Upper lobe of left lung (tissue), 6 donors: ENCODE data around the gene MIER2. TPM values are rescaled to one million over a fixed set of nuclear protein-coding genes. Genes with fewer than 3 reads are reported as not detected.
"Not testable (repeated sequence)": the region's sequence is repeated elsewhere in the genome, so short reads cannot be mapped to it uniquely, and the experiment has no call there.

Experiments used
- ATAC-seq, 2 donors: fragments of 200-7000 bp; cut with Tn5 transposase; one replicate each; pipeline ENCODE4 v1.9.1; 2022; ENCODE audit warnings: mild to moderate bottlenecking in 2 of 2, moderate library complexity in 2 of 2; ENCODE audit not compliant: low FRiP score in 2 of 2
- DNase-seq, 2 donors: peaks; one replicate each; pipeline ENCODE4 v3.0.0-alpha.2; 2019 to 2020
- H3K27ac ChIP-seq, 4 donors: fragments of 200-600 bp; sonication (generic); one replicate each; pipeline ENCODE4 v1.5.1; 2016 to 2019
- H3K27me3 ChIP-seq, 4 donors: fragments of 200-600 bp; sonication (generic); one replicate each; pipeline ENCODE4 v1.5.1; 2017 to 2019
- H3K36me3 ChIP-seq, 4 donors: fragments of 200-600 bp; sonication (generic); one replicate each; pipeline ENCODE4 v1.5.1; 2016 to 2019
- H3K4me1 ChIP-seq, 4 donors: fragments of 200-600 bp; sonication (generic); one replicate each; pipeline ENCODE4 v1.5.1; 2018 to 2019
- H3K4me3 ChIP-seq, 4 donors: fragments of 200-600 bp; sonication (generic); one replicate each; pipeline ENCODE4 v1.5.1; 2017 to 2019; ENCODE audit warnings: mild to moderate bottlenecking in 2 of 4, moderate library complexity in 1 of 4
- H3K9me3 ChIP-seq, 4 donors: fragments of 200-600 bp; sonication (generic); one replicate each; pipeline ENCODE4 v1.5.1; 2018 to 2019
- EP300 ChIP-seq, 4 donors: sonication (generic); formaldehyde crosslinking; IDR thresholded peaks; one replicate each; pipeline ENCODE4 v1.5.1; 2017; ENCODE audit warnings: antibody characterized with exemption in 4 of 4, control low read depth in 2 of 4
- POLR2A ChIP-seq, 4 donors: fragments of 450-650 bp; IDR thresholded peaks; one replicate each; pipeline ENCODE4 v1.5.1; 2016 to 2017; ENCODE audit warnings: antibody characterized with exemption in 4 of 4, mild to moderate bottlenecking in 2 of 4
- POLR2AphosphoS5 ChIP-seq, 2 donors: sonication (generic); formaldehyde crosslinking; IDR thresholded peaks; one replicate each; pipeline ENCODE4 v1.5.1; 2017; ENCODE audit warnings: antibody characterized with exemption in 2 of 2
- WGBS, 2 donors: methylation state at CpG; one replicate each; pipeline ENCODE4 v1.1.5; 2017 to 2018; 5-methylcytosine and 5-hydroxymethylcytosine counted together
- total RNA-seq, 6 donors: library from RNA; depleted of rRNA in 4 of 6; stranded (reverse); fragments of >200 nt in 4 of 6; gene quantifications; one replicate each; pipeline versions ENCODE4 v1.1.0 to v1.2.1, GENCODE V29; 2016 to 2021
- TF ChIP-seq, protein P1 (sequence below), 6 experiments: fragments of 450-650 bp in 4 of 6; fragments of 200-600 bp in 2 of 6; sonication (generic) in 2 of 6; IDR thresholded peaks; one replicate each; pipeline ENCODE4 v1.5.1; 2016 to 2019; ENCODE audit warnings: antibody characterized with exemption in 6 of 6
- donor health status: DM: no; HTN: no; CAD: no; lungs with moderate emphysema.
- donor health status: DM: no; HTN: yes; CAD: no; lungs with severe emphysema.

MIER2 gene
- total RNA-seq, 6 donors from 2014 or later: 16.4 to 64.8 (median 31.7) TPM

DNA sequence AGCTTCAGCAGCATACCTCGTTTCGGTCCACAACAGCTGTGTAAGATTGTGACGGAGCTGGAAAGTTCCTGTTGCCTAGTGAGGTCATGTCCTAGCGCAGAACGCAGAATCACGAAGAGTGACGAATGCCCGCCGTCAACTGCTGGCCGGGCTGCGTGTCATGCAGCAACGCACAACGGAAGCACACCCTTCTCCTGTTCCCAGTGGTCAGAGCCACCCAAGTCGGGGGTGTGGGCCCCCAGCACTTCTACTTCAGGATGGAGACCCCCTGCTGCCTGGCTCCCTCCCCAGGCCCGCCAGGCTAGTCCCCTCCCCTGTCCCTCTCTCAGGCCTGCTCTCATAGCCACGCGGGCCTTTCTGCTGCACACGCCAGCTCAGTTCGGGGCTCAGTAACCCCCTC is 38.4 kb upstream of the MIER2 start:
- DNase-seq: peak in 1 of 2 donors; percentile 14
- 81 to 83% methylated on average over 19 of the region's 19 CpGs for WGBS, 2 donors

GRCh38 chr19:382578-382977 is 38.0 kb upstream of the MIER2 start:
- DNase-seq, H3K9me3 ChIP-seq, H3K27ac ChIP-seq, H3K36me3 ChIP-seq, H3K4me1 ChIP-seq, ATAC-seq, H3K27me3 ChIP-seq, H3K4me3 ChIP-seq: not testable (repeated sequence)
- 55 to 62% methylated on average over 9 of the region's 9 CpGs for WGBS, 2 donors

More for the DNA sequence above, 38.4 kb upstream of the MIER2 start:
- Histone ChIP-seq H3K36me3 (no peaks in the 10 kb centered on the region), H3K9me3 (no peaks in the 10 kb centered on the region), H3K4me1 (no peaks in the 10 kb centered on the region), H3K4me3 (no peak overlapping the region), H3K27me3 (peaks cover 0 to 2% (median 0%) of the 10 kb centered on the region in 4 donors), H3K27ac (no peak overlapping the region)
- TF ChIP-seq EP300 (IDR thresholded peaks at IDR 0.05) (no peak), POLR2A (IDR thresholded peaks at IDR 0.05) (no peak), POLR2AphosphoS5 (IDR thresholded peaks at IDR 0.05) (no peak)
- TF ChIP-seq, protein P1, sequence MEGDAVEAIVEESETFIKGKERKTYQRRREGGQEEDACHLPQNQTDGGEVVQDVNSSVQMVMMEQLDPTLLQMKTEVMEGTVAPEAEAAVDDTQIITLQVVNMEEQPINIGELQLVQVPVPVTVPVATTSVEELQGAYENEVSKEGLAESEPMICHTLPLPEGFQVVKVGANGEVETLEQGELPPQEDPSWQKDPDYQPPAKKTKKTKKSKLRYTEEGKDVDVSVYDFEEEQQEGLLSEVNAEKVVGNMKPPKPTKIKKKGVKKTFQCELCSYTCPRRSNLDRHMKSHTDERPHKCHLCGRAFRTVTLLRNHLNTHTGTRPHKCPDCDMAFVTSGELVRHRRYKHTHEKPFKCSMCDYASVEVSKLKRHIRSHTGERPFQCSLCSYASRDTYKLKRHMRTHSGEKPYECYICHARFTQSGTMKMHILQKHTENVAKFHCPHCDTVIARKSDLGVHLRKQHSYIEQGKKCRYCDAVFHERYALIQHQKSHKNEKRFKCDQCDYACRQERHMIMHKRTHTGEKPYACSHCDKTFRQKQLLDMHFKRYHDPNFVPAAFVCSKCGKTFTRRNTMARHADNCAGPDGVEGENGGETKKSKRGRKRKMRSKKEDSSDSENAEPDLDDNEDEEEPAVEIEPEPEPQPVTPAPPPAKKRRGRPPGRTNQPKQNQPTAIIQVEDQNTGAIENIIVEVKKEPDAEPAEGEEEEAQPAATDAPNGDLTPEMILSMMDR (IDR thresholded peaks at IDR 0.05): no peak
- ATAC-seq: no peak

DNA sequence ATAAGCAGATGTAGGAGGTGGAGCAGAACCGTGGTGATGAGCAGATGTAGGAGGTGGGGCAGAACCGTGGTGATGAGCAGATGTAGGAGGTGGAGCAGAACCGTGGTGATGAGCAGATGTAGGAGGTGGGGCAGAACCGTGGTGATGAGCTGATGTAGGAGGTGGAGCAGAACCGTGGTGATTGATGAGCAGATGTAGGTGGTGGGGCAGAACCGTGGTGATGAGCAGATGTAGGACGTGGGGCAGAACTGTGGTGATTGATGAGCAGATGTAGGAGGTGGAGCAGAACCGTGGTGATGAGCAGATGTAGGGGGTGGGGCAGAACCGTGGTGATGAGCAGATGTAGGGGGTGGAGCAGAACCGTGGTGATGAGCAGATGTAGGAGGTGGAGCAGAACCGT is 37.3 kb upstream of the MIER2 start:
- ATAC-seq, H3K27ac ChIP-seq, H3K36me3 ChIP-seq, DNase-seq, H3K4me1 ChIP-seq, H3K9me3 ChIP-seq, H3K27me3 ChIP-seq, H3K4me3 ChIP-seq: not testable (repeated sequence)
- WGBS, 2 donors: 75 to 77% methylated on average over 9 to 11 of the region's 11 CpGs

- not testable (repeated sequence) for DNase-seq, H3K36me3 ChIP-seq, ATAC-seq, H3K4me1 ChIP-seq, H3K9me3 ChIP-seq, H3K27ac ChIP-seq, H3K27me3 ChIP-seq, H3K4me3 ChIP-seq
- 79 to 81% methylated on average over 14 to 16 of the region's 17 CpGs for WGBS, 2 donors
Observed at GRCh38 chr19:380618-381219, 36.1 kb upstream of the MIER2 start.

GRCh38 chr19:379796-380195 is 35.2 kb upstream of the MIER2 start:
- no peak for TF ChIP-seq POLR2A (IDR thresholded peaks at IDR 0.05)
- no peak for TF ChIP-seq POLR2AphosphoS5 (IDR thresholded peaks at IDR 0.05)
- TF ChIP-seq EP300 (IDR thresholded peaks at IDR 0.05): no peak
- TF ChIP-seq, protein P1 (IDR thresholded peaks at IDR 0.05): no peak
- Histone ChIP-seq H3K4me3 (no peak overlapping the region), H3K27me3 (peaks cover 0 to 2% (median 0%) of the 10 kb centered on the region in 4 donors), H3K36me3 (no peaks in the 10 kb centered on the region), H3K27ac (no peak overlapping the region), H3K4me1 (no peaks in the 10 kb centered on the region), H3K9me3 (no peaks in the 10 kb centered on the region)
- WGBS, 2 donors: 91 to 92% methylated on average over 12 to 16 of the region's 16 CpGs
- ATAC-seq: no peak
- no peak for DNase-seq

DNA sequence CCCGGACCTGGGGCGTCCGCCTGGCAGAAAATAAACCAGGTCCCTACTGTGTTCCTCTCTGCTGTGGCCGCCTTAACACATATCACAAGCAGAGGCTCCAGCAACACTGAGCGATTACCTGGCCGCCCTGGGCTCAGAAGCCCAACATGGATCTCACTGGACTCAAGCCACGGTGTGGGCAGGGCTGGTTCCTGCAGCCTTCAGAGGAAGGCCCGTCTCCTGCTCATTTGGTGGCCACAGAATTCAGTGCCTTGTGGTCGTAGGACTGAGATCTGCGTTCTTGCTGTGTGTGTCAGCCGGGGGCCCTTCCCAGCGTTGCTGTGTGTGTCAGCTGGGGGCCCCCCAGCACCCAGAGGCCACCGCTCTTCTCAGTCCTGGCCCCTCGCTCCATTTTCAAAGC is 34.1 kb upstream of the MIER2 start:
- Histone ChIP-seq H3K27me3 (no peaks in the 10 kb centered on the region), H3K4me3 (no peak overlapping the region), H3K4me1 (no peaks in the 10 kb centered on the region), H3K27ac (no peak overlapping the region), H3K36me3 (no peaks in the 10 kb centered on the region), H3K9me3 (no peaks in the 10 kb centered on the region)
- no peak for ATAC-seq
- DNase-seq: no peak
- TF ChIP-seq POLR2AphosphoS5 (IDR thresholded peaks at IDR 0.05) (no peak), EP300 (IDR thresholded peaks at IDR 0.05) (no peak), POLR2A (IDR thresholded peaks at IDR 0.05) (no peak)
- TF ChIP-seq, protein P1 (IDR thresholded peaks at IDR 0.05): no peak
- 80 to 91% methylated on average over 7 to 13 of the region's 14 CpGs for WGBS, 2 donors
